Neural progenitor cell (in vitro differentiated cells): ENCODE results near the gene DEDD2. TPM values are rescaled to one million over a fixed set of nuclear protein-coding genes. Genes with fewer than 3 reads are reported as not detected.

Source experiments
- DNase-seq: peaks from one replicate; pipeline ENCODE4 v3.0.0-alpha.2; 2016; ENCODE audit warnings: low spot score
- H2AFZ ChIP-seq: fragments of 200-600 bp; sonication (generic); replicated peaks from 2 replicates; pipeline ENCODE4 v1.6.1; 2016; ENCODE audit warnings: antibody characterized with exemption
- H3F3A ChIP-seq: fragments of 200-600 bp; sonication (generic); 2 replicates; pipeline ENCODE4 v1.6.1; 2016; ENCODE audit warnings: antibody characterized with exemption, low read depth
- H3K27ac ChIP-seq: fragments of 200-600 bp; sonication (generic); 2 replicates; pipeline ENCODE4 v1.5.1; 2016; ENCODE audit warnings: mild to moderate bottlenecking
- H3K27me3 ChIP-seq: fragments of 200-600 bp; sonication (generic); 2 replicates; pipeline ENCODE4 v1.6.1; 2016; ENCODE audit warnings: mild to moderate bottlenecking, moderate library complexity
- H3K36me3 ChIP-seq: fragments of 200-600 bp; sonication (generic); 2 replicates; pipeline ENCODE4 v1.5.1; 2016
- H3K4me1 ChIP-seq: fragments of 200-600 bp; sonication (generic); 2 replicates; pipeline ENCODE4 v1.6.1; 2016; ENCODE audit warnings: mixed run types
- H3K4me2 ChIP-seq: fragments of 200-600 bp; sonication (generic); 2 replicates; pipeline ENCODE4 v1.6.1; 2016
- H3K4me3 ChIP-seq: fragments of 200-600 bp; sonication (generic); 2 replicates; pipeline ENCODE4 v1.5.1; 2016
- H3K79me2 ChIP-seq: fragments of 200-600 bp; sonication (generic); 2 replicates; pipeline ENCODE4 v1.6.1; 2016; ENCODE audit warnings: low read depth
- H3K9ac ChIP-seq: fragments of 200-600 bp; sonication (generic); 2 replicates; pipeline ENCODE4 v1.6.1; 2016
- H3K9me3 ChIP-seq: fragments of 200-600 bp; sonication (generic); 2 replicates; pipeline ENCODE4 v1.5.1; 2016; ENCODE audit warnings: low read depth
- H4K20me1 ChIP-seq: fragments of 200-600 bp; sonication (generic); 2 replicates; pipeline ENCODE4 v1.6.1; 2016; ENCODE audit warnings: low read depth
- H3K27ac Mint-ChIP-seq: 3 replicates; pipeline ENCODE4 v1.8.0; 2021; ENCODE audit warnings: mixed read lengths
- H3K27me3 Mint-ChIP-seq: 2 replicates; pipeline ENCODE4 v1.8.0; 2022; ENCODE audit warnings: low read depth, mild to moderate bottlenecking, inconsistent platforms, moderate library complexity, mixed read lengths; ENCODE audit not compliant: insufficient read depth
- H3K36me3 Mint-ChIP-seq: 3 replicates; pipeline ENCODE4 v1.8.0; 2021; ENCODE audit warnings: mixed read lengths
- H3K4me1 Mint-ChIP-seq: 3 replicates; pipeline ENCODE4 v1.8.0; 2021; ENCODE audit warnings: mixed read lengths
- H3K4me3 Mint-ChIP-seq: 3 replicates; pipeline ENCODE4 v1.8.0; 2021; ENCODE audit warnings: mild to moderate bottlenecking, moderate library complexity, mixed read lengths
- H3K9me3 Mint-ChIP-seq: 3 replicates; pipeline ENCODE4 v1.8.0; 2020; ENCODE audit warnings: mixed read lengths
- CTCF ChIP-seq: fragments of 200-600 bp; sonication (generic); IDR thresholded peaks from 2 replicates; pipeline ENCODE4 v1.5.1; 2017; ENCODE audit warnings: antibody characterized with exemption, mild to moderate bottlenecking
- EZH2 ChIP-seq: fragments of 200-600 bp; sonication (generic); IDR thresholded peaks from 2 replicates; pipeline ENCODE4 v1.6.1; 2017; ENCODE audit warnings: antibody characterized with exemption, mild to moderate bottlenecking, moderate library complexity
- EZH2phosphoT487 ChIP-seq: fragments of 200-600 bp; sonication (generic); IDR thresholded peaks from 2 replicates; pipeline ENCODE4 v1.6.1; 2017; ENCODE audit warnings: antibody characterized with exemption
- total RNA-seq: library from RNA; depleted of rRNA; stranded (reverse); fragments of >200 nt; gene quantifications from 2 replicates; pipeline ENCODE4 v1.2.3, GENCODE V29; 2015; ENCODE audit warnings: low replicate concordance

The DEDD2 gene
- total RNA-seq, 1 donor from 2014 or later: 19.8 TPM

- Mint-ChIP-seq H3K4me1 (peaks cover 10% of the 10 kb centered on the region), H3K27me3 (peaks cover 13% of the 10 kb centered on the region)
These were observed 28.8 kb downstream of the DEDD2 start for GRCh38 chr19:42188665-42189064.

GRCh38 chr19:42185277-42185676, 32.2 kb downstream of the DEDD2 start:
- no peak for TF ChIP-seq CTCF
- no peak for TF ChIP-seq EZH2
- no peak for TF ChIP-seq EZH2phosphoT487
- Mint-ChIP-seq H3K27ac (no peak overlapping the region), H3K4me1 (peaks cover 10% of the 10 kb centered on the region), H3K36me3 (no peaks in the 10 kb centered on the region), H3K27me3 (peaks cover 18% of the 10 kb centered on the region), H3K4me3 (no peak overlapping the region), H3K9me3 (no peaks in the 10 kb centered on the region)
- Histone ChIP-seq H3K27me3 (peaks cover 35% of the 10 kb centered on the region), H2AFZ (no peak overlapping the region), H3K36me3 (no peaks in the 10 kb centered on the region), H3K9me3 (no peaks in the 10 kb centered on the region), H3K4me3 (no peak overlapping the region), H3F3A (no peaks in the 10 kb centered on the region), H4K20me1 (no peaks in the 10 kb centered on the region), H3K27ac (no peak overlapping the region), H3K4me2 (no peak overlapping the region), H3K79me2 (no peaks in the 10 kb centered on the region), H3K9ac (no peak overlapping the region), H3K4me1 (no peaks in the 10 kb centered on the region)
- DNase-seq: no peak

More at GRCh38 chr19:42188665-42189064, 28.8 kb downstream of the DEDD2 start:
- no peak overlapping the region for H3K27ac ChIP-seq
- H3K9me3 Mint-ChIP-seq: peaks cover 3% of the 10 kb centered on the region
- H3K27me3 ChIP-seq: peaks cover 10% of the 10 kb centered on the region
- H2AFZ ChIP-seq: no peak overlapping the region
- peaks cover under 1% of the 10 kb centered on the region for H3K36me3 Mint-ChIP-seq
- H3K27ac Mint-ChIP-seq: no peak overlapping the region
- H4K20me1 ChIP-seq: no peaks in the 10 kb centered on the region
- no peak overlapping the region for H3K4me3 ChIP-seq
- no peak overlapping the region for H3K4me2 ChIP-seq
- H3K4me1 ChIP-seq: no peaks in the 10 kb centered on the region
- H3K4me3 Mint-ChIP-seq: no peak overlapping the region
- no peaks in the 10 kb centered on the region for H3K9me3 ChIP-seq
- H3F3A ChIP-seq: no peaks in the 10 kb centered on the region
- DNase-seq: no peak
- no peak for TF ChIP-seq EZH2
- no peak for TF ChIP-seq CTCF
- no peak for TF ChIP-seq EZH2phosphoT487
- H3K36me3 ChIP-seq: no peaks in the 10 kb centered on the region
- H3K9ac ChIP-seq: no peak overlapping the region
- no peaks in the 10 kb centered on the region for H3K79me2 ChIP-seq

GRCh38 chr19:42184401-42184861, 33.0 kb downstream of the DEDD2 start:
- Mint-ChIP-seq H3K4me3 (peak overlapping the region; percentile 13), H3K9me3 (no peaks in the 10 kb centered on the region), H3K27ac (no peak overlapping the region), H3K36me3 (no peaks in the 10 kb centered on the region), H3K27me3 (peaks cover 21% of the 10 kb centered on the region), H3K4me1 (peaks cover 10% of the 10 kb centered on the region)
- Histone ChIP-seq H3K4me1 (no peaks in the 10 kb centered on the region), H3K4me2 (no peak overlapping the region), H3K36me3 (no peaks in the 10 kb centered on the region), H3K27ac (no peak overlapping the region), H2AFZ (no peak overlapping the region), H3K79me2 (no peaks in the 10 kb centered on the region), H3K27me3 (peaks cover 44% of the 10 kb centered on the region), H3K9me3 (no peaks in the 10 kb centered on the region), H3K9ac (no peak overlapping the region), H3K4me3 (no peak overlapping the region), H4K20me1 (no peaks in the 10 kb centered on the region), H3F3A (peaks cover 3% of the 10 kb centered on the region)
- peak; percentile 94 for TF ChIP-seq CTCF
- no peak for TF ChIP-seq EZH2
- peak; percentile 93 for DNase-seq
